GM23338 (cell line): ENCODE results near the gene SLC45A2. TPM values are rescaled to one million over a fixed set of nuclear protein-coding genes. Genes with fewer than 3 reads are reported as not detected.
"Not testable (repeated sequence)": the region's sequence is repeated elsewhere in the genome, so short reads cannot be mapped to it uniquely, and the experiment has no call there.

Experiments
- ATAC-seq: fragments of 200-7000 bp; cut with Tn5 transposase; 3 replicates; pipeline ENCODE4 v1.9.1; 2020
- DNase-seq: peaks from one replicate; pipeline ENCODE4 v3.0.0-alpha.2; 2015; ENCODE audit warnings: low spot score
- H2AFZ ChIP-seq: fragments of 200-600 bp; sonication (generic); 2 replicates; pipeline ENCODE4 v1.8.0; 2016; ENCODE audit warnings: antibody characterized with exemption, mild to moderate bottlenecking, moderate library complexity
- H3F3A ChIP-seq: fragments of 200-600 bp; sonication (generic); replicated peaks from 2 replicates; pipeline ENCODE4 v1.8.0; 2017; ENCODE audit warnings: antibody characterized with exemption, mixed run types, low read depth
- H3K27ac ChIP-seq: fragments of 200-600 bp; sonication (generic); 2 replicates; pipeline ENCODE4 v1.6.1; 2016; ENCODE audit warnings: low read depth
- H3K27me3 ChIP-seq: fragments of 200-600 bp; sonication (generic); 2 replicates; pipeline ENCODE4 v1.8.0; 2016; ENCODE audit warnings: mild to moderate bottlenecking, mixed run types, moderate library complexity; ENCODE audit not compliant: insufficient read depth
- H3K36me3 ChIP-seq: fragments of 200-600 bp; sonication (generic); 2 replicates; pipeline ENCODE4 v1.8.0; 2016; ENCODE audit warnings: mild to moderate bottlenecking; ENCODE audit not compliant: insufficient read depth
- H3K4me1 ChIP-seq: fragments of 200-600 bp; sonication (generic); 2 replicates; pipeline ENCODE4 v1.8.0; 2016; ENCODE audit warnings: mild to moderate bottlenecking, moderate library complexity; ENCODE audit not compliant: insufficient read depth
- H3K4me2 ChIP-seq: fragments of 200-600 bp; sonication (generic); 2 replicates; pipeline ENCODE4 v1.7.1; 2017; ENCODE audit warnings: mixed run types
- H3K4me3 ChIP-seq: fragments of 200-600 bp; sonication (generic); 2 replicates; pipeline ENCODE4 v1.6.1; 2016; ENCODE audit warnings: mixed run types
- H3K79me2 ChIP-seq: fragments of 200-600 bp; sonication (generic); replicated peaks from 2 replicates; pipeline ENCODE4 v1.8.0; 2017; ENCODE audit warnings: mild to moderate bottlenecking; ENCODE audit not compliant: insufficient read depth
- H3K9me2 ChIP-seq: fragments of 200-600 bp; sonication (generic); 2 replicates; pipeline ENCODE4 v1.8.0; 2017; ENCODE audit not compliant: insufficient read depth
- H4K20me1 ChIP-seq: fragments of 200-600 bp; sonication (generic); replicated peaks from 2 replicates; pipeline ENCODE4 v1.8.0; 2017; ENCODE audit warnings: mild to moderate bottlenecking; ENCODE audit not compliant: insufficient read depth
- H3K27ac Mint-ChIP-seq: 2 replicates; pipeline ENCODE4 v1.8.0; 2020; ENCODE audit warnings: inconsistent platforms, mild to moderate bottlenecking, moderate library complexity, mixed read lengths
- H3K27me3 Mint-ChIP-seq: 3 replicates; pipeline ENCODE4 v1.8.0; 2022; ENCODE audit warnings: low read depth, mild to moderate bottlenecking, moderate library complexity, mixed read lengths, inconsistent platforms; ENCODE audit not compliant: insufficient read depth, poor library complexity
- H3K36me3 Mint-ChIP-seq: 3 replicates; pipeline ENCODE4 v1.8.0; 2021; ENCODE audit warnings: low read depth, mild to moderate bottlenecking, inconsistent platforms, moderate library complexity, mixed read lengths
- H3K4me1 Mint-ChIP-seq: 3 replicates; pipeline ENCODE4 v1.8.0; 2020; ENCODE audit warnings: mild to moderate bottlenecking, inconsistent platforms, mixed read lengths
- H3K4me3 Mint-ChIP-seq: 3 replicates; pipeline ENCODE4 v1.8.0; 2021; ENCODE audit warnings: moderate library complexity, mild to moderate bottlenecking, inconsistent platforms, mixed read lengths
- H3K9me3 Mint-ChIP-seq: 3 replicates; pipeline ENCODE4 v1.8.0; 2020; ENCODE audit warnings: moderate library complexity, mild to moderate bottlenecking, inconsistent platforms, mixed read lengths
- CREB1 ChIP-seq: fragments of 250-450 bp; sonication (Bioruptor Pico); IDR thresholded peaks from 2 replicates; pipeline ENCODE4 v1.5.0; 2020; ENCODE audit warnings: low read depth, mild to moderate bottlenecking, moderate library complexity
- ETS1 ChIP-seq: IDR thresholded peaks from 2 replicates; pipeline ENCODE4 v1.6.1; 2016; ENCODE audit warnings: antibody characterized with exemption
- EZH2 ChIP-seq: fragments of 200-600 bp; sonication (generic); IDR thresholded peaks from one replicate; pipeline ENCODE4 v1.8.0; 2017; ENCODE audit warnings: antibody characterized with exemption, mild to moderate bottlenecking, low read depth; ENCODE audit not compliant: unreplicated experiment
- POLR2AphosphoS5 ChIP-seq: IDR thresholded peaks from 2 replicates; pipeline ENCODE4 v1.6.1; 2016; ENCODE audit warnings: antibody characterized with exemption, low read depth
- REST ChIP-seq: IDR thresholded peaks from one replicate; pipeline ENCODE4 v1.6.1; 2018; ENCODE audit warnings: antibody characterized with exemption; ENCODE audit not compliant: unreplicated experiment
- polyA plus RNA-seq: library from polyadenylated mRNA; unstranded; fragments of >200 nt; fragmentation: Nextera tagmentation; extraction: Ambion mirVana; gene quantifications from 2 replicates; pipeline ENCODE4 v1.2.1, GENCODE V29; 2016
- total RNA-seq: library from RNA; depleted of rRNA; stranded (reverse); fragments of >200 nt; shearing (Covaris generic); gene quantifications from 2 replicates; pipeline ENCODE4 v1.2.3, GENCODE V29; 2014
- TF ChIP-seq, protein P1 (sequence below), 2 experiments: fragments of 200-600 bp in 1 of 2; sonication (generic) in 1 of 2; conservative IDR thresholded peaks; 2 replicates each; pipeline versions ENCODE4 v1.5.1 to v1.6.1; 2016 to 2017; ENCODE audit warnings: antibody characterized with exemption in 2 of 2, low read depth in 2 of 2, mild to moderate bottlenecking in 2 of 2, moderate library complexity in 1 of 2

SLC45A2 gene
- total and polyA plus RNA-seq, 2 experiments from 2014 or later, result not detected

GRCh38 chr5:34031966-34032365 is 47.5 kb upstream of the SLC45A2 start (continued):
- TF ChIP-seq POLR2AphosphoS5 (no peak), CREB1 (CRISPR knock-in tag) (no peak)

- Histone ChIP-seq H3K27ac (no peak overlapping the region), H3F3A (no peaks in the 10 kb centered on the region), H3K79me2 (no peaks in the 10 kb centered on the region), H3K27me3 (no peaks in the 10 kb centered on the region), H3K4me1 (no peaks in the 10 kb centered on the region), H3K36me3 (no peaks in the 10 kb centered on the region), H3K4me3 (no peak overlapping the region), H2AFZ (no peak overlapping the region), H3K4me2 (no peak overlapping the region), H3K9me2 (peaks cover 8% of the 10 kb centered on the region), H4K20me1 (no peaks in the 10 kb centered on the region)
- Mint-ChIP-seq H3K9me3 (no peaks in the 10 kb centered on the region), H3K27ac (no peak overlapping the region), H3K4me1 (no peaks in the 10 kb centered on the region), H3K4me3 (no peak overlapping the region), H3K36me3 (no peaks in the 10 kb centered on the region), H3K27me3 (no peaks in the 10 kb centered on the region)
- ATAC-seq (no peak), DNase-seq (no peak)
- TF ChIP-seq POLR2AphosphoS5 (no peak), EZH2 (no peak), REST (no peak), ETS1 (no peak)
- TF ChIP-seq, protein P1, sequence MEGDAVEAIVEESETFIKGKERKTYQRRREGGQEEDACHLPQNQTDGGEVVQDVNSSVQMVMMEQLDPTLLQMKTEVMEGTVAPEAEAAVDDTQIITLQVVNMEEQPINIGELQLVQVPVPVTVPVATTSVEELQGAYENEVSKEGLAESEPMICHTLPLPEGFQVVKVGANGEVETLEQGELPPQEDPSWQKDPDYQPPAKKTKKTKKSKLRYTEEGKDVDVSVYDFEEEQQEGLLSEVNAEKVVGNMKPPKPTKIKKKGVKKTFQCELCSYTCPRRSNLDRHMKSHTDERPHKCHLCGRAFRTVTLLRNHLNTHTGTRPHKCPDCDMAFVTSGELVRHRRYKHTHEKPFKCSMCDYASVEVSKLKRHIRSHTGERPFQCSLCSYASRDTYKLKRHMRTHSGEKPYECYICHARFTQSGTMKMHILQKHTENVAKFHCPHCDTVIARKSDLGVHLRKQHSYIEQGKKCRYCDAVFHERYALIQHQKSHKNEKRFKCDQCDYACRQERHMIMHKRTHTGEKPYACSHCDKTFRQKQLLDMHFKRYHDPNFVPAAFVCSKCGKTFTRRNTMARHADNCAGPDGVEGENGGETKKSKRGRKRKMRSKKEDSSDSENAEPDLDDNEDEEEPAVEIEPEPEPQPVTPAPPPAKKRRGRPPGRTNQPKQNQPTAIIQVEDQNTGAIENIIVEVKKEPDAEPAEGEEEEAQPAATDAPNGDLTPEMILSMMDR (conservative IDR thresholded peaks at IDR 0.05; ENCODE audit: low read depth in 2 of 2), result no peak
Observed at GRCh38 chr5:34031117-34031516, 46.6 kb upstream of the SLC45A2 start.

DNA sequence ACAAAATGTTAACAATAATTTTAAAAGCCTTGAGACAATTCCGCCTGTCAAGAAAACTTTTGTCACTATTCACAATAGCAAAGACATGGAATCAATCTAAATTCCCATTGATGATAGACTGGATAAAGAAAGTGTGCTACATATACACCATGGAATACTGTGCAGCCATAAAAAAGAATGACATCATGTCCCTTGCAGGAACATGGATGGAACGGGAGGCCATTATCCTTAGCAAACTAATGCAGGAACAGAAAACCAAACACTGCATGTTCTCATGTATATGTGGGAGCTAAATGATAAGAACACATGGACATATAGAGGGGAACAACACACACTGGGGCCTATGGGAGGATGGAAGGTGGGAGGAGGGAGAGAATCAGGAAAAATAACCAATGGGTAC is 46.1 kb upstream of the SLC45A2 start:
- H4K20me1 ChIP-seq, H3K4me1 Mint-ChIP-seq, H3K36me3 ChIP-seq, H3K27ac Mint-ChIP-seq, H3K27me3 ChIP-seq, H3K4me3 ChIP-seq, H3K4me3 Mint-ChIP-seq, H3K27me3 Mint-ChIP-seq, ATAC-seq, H3K9me3 Mint-ChIP-seq, H2AFZ ChIP-seq, H3F3A ChIP-seq, H3K9me2 ChIP-seq, H3K4me2 ChIP-seq, H3K4me1 ChIP-seq, H3K36me3 Mint-ChIP-seq, DNase-seq, H3K79me2 ChIP-seq, H3K27ac ChIP-seq: not testable (repeated sequence)
